ENCODE results near the gene HSD17B1. TPM values are rescaled to one million over a fixed set of nuclear protein-coding genes. Genes with fewer than 3 reads are reported as not detected.

HSD17B1 gene
- total and polyA plus RNA-seq, 2 of the 13 experiments (the other 11 are each of a cell fraction or from before 2014, with no cell fraction given) = 0.54 to 0.93 TPM

GRCh38 chr17:42566883-42567573 is 14.3 kb downstream of the HSD17B1 start, which contains the start of gene MLX (continued):
- TF ChIP-seq SKIL (CRISPR knock-in tag; IDR thresholded peaks at IDR 0.05; ENCODE audit: borderline replicate concordance) = no peak; the same call in none of the 2 replicates
- TF ChIP-seq, protein P1, sequence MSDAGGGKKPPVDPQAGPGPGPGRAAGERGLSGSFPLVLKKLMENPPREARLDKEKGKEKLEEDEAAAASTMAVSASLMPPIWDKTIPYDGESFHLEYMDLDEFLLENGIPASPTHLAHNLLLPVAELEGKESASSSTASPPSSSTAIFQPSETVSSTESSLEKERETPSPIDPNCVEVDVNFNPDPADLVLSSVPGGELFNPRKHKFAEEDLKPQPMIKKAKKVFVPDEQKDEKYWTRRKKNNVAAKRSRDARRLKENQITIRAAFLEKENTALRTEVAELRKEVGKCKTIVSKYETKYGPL (CRISPR knock-in tag; IDR thresholded peaks at IDR 0.05) = peak; percentile 24; the same call in 1 of the 2 replicates
- TF ChIP-seq EHMT2 (IDR thresholded peaks at IDR 0.05; ENCODE audit: borderline replicate concordance, low read depth, low read length) = no peak
- peak; percentile 95 for TF ChIP-seq ZNF747 (CRISPR knock-in tag; IDR thresholded peaks at IDR 0.05; ENCODE audit: borderline replicate concordance)
- peak; percentile 41; the same call in 1 of the 2 replicates for TF ChIP-seq ZNF138 (CRISPR knock-in tag; IDR thresholded peaks at IDR 0.05; ENCODE audit: low read depth)
- no peak; the same call in 1 of the 2 replicates for TF ChIP-seq PAWR (CRISPR knock-in tag; IDR thresholded peaks at IDR 0.05; ENCODE audit: borderline replicate concordance)
- TF ChIP-seq, protein P2, sequence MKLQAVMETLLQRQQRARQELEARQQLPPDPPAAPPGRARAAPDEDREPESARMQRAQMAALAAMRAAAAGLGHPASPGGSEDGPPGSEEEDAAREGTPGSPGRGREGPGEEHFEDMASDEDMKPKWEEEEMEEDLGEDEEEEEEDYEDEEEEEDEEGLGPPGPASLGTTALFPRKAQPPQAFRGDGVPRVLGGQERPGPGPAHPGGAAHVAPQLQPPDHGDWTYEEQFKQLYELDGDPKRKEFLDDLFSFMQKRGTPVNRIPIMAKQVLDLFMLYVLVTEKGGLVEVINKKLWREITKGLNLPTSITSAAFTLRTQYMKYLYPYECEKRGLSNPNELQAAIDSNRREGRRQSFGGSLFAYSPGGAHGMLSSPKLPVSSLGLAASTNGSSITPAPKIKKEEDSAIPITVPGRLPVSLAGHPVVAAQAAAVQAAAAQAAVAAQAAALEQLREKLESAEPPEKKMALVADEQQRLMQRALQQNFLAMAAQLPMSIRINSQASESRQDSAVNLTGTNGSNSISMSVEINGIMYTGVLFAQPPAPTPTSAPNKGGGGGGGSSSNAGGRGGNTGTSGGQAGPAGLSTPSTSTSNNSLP (IDR thresholded peaks at IDR 0.05; ENCODE audit: low read depth, low read length) = no peak
- TF ChIP-seq TEAD2 (CRISPR knock-in tag; IDR thresholded peaks at IDR 0.05) = no peak
- no peak for TF ChIP-seq CC2D1A (CRISPR knock-in tag; IDR thresholded peaks at IDR 0.05)
- TF ChIP-seq RFXAP (CRISPR knock-in tag; IDR thresholded peaks at IDR 0.05; ENCODE audit: borderline replicate concordance) = peak; percentile 58; the same call in 1 of the 2 replicates
- 0 out of 2 replicates have a peak, but pooled peaks have one; percentile 44 for TF ChIP-seq ZSCAN31 (CRISPR knock-in tag; IDR thresholded peaks at IDR 0.05; ENCODE audit: low read depth)
- TF ChIP-seq CENPT (CRISPR knock-in tag; IDR thresholded peaks at IDR 0.05; ENCODE audit: low read depth) = peak; percentile 51; the same call in 1 of the 2 replicates
- 0 out of 2 replicates have a peak, but pooled peaks have one; percentile 20 for TF ChIP-seq FOXM1 (CRISPR knock-in tag; IDR thresholded peaks at IDR 0.05)
- TF ChIP-seq AFF4 (CRISPR knock-in tag; IDR thresholded peaks at IDR 0.05) = no peak; the same call in 1 of the 2 replicates
- peak; percentile 30 for TF ChIP-seq ZNF781 (CRISPR knock-in tag; IDR thresholded peaks at IDR 0.05; ENCODE audit: borderline replicate concordance, not compliant biosample characterization)
- peak; percentile 61 for TF ChIP-seq HNRNPLL (IDR thresholded peaks at IDR 0.05; ENCODE audit: low read depth, low read length, poor library complexity, severe bottlenecking)
- no peak for TF ChIP-seq BRCA1 (CRISPR knock-in tag; IDR thresholded peaks at IDR 0.05)
- TF ChIP-seq, protein P3, sequence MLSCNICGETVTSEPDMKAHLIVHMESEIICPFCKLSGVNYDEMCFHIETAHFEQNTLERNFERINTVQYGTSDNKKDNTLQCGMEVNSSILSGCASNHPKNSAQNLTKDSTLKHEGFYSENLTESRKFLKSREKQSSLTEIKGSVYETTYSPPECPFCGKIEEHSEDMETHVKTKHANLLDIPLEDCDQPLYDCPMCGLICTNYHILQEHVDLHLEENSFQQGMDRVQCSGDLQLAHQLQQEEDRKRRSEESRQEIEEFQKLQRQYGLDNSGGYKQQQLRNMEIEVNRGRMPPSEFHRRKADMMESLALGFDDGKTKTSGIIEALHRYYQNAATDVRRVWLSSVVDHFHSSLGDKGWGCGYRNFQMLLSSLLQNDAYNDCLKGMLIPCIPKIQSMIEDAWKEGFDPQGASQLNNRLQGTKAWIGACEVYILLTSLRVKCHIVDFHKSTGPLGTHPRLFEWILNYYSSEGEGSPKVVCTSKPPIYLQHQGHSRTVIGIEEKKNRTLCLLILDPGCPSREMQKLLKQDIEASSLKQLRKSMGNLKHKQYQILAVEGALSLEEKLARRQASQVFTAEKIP (CRISPR knock-in tag; IDR thresholded peaks at IDR 0.05; ENCODE audit: borderline replicate concordance) = no peak
